LNCAP (cell line): ENCODE measurements around the gene DLX1.

ENCODE experiments used
- TF ChIP-seq, protein P1 (sequence below): fragments of 450-650 bp; IDR thresholded peaks from 2 replicates; pipeline ENCODE4 v1.5.1; 2017; ENCODE audit warnings: mild to moderate bottlenecking

DLX1 gene

DNA sequence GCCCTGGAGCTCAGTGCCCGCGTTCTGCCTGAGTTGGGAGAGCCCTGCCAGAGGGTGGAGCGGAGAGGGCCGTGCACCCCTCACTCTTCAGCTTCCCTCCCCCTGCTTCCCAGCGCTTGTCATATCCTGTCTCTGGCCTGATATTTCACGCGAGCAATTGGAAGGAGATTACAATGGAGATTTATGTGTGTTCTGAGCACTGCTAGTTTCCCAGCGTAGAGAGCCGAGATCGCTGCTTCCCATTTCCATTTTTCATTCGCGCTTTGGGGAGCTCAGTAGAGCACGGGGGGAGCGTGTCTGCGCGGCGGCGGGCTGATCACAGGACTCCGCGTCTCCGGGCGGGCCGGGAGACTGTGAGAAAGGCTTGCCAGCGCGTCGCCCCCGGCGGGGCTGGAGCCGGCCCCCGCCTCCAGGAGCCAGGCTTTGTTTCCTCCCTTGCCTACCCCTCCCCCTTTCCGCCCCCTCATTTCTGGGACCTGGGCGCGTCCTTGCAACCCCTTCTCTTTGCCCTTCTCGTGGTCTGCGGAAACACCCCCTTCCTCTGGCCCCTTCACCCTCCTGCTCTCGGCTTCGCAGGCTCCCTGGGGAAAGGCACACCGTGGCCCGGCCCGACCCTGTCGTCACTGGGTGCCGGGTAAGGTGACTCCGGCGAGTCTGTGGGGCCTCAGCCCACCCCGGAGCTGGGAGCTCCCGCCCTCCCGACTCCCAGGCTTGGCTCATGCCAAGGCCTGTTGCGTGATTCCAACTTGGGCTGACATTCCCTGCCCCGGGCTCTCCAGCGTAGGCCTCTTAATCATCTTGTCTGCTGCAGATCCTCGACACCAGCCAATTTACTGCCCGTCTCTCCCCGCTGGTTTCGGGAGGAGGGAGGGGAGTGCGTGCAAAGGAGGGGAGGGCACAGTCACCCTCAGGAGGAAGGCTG lies 11.6 kb downstream of the DLX1 start:
- TF ChIP-seq, protein P1, sequence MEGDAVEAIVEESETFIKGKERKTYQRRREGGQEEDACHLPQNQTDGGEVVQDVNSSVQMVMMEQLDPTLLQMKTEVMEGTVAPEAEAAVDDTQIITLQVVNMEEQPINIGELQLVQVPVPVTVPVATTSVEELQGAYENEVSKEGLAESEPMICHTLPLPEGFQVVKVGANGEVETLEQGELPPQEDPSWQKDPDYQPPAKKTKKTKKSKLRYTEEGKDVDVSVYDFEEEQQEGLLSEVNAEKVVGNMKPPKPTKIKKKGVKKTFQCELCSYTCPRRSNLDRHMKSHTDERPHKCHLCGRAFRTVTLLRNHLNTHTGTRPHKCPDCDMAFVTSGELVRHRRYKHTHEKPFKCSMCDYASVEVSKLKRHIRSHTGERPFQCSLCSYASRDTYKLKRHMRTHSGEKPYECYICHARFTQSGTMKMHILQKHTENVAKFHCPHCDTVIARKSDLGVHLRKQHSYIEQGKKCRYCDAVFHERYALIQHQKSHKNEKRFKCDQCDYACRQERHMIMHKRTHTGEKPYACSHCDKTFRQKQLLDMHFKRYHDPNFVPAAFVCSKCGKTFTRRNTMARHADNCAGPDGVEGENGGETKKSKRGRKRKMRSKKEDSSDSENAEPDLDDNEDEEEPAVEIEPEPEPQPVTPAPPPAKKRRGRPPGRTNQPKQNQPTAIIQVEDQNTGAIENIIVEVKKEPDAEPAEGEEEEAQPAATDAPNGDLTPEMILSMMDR, result no peak

DNA sequence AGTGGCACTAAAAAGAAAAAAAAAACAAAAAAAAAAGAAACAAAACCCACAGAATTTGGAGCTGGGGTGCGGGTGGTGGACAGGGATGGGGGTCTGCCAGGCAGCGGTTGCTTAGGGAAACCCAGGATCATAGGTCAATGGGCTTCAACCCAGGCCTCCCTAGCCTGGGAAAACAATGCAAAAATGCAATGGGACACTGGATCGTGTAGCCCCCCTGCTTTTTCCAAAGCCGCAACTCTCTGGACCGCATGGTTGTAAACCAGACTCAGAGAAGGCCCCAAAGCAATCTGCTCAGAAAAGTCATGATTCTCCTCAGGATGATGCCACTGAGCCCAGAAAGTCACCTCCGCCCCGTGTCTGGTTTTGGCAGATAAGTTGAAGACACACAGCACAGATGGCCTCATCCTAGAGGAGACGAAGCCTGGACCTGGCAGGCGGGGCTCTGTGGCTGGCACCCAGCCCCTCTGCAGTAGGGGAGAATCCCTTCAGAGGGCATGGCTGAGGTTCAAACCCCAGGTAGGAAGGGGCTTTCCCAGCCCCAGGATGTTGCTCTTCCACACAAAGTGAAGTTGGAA lies 12.3 kb downstream of the DLX1 start:
- TF ChIP-seq, protein P1, result no peak

DNA sequence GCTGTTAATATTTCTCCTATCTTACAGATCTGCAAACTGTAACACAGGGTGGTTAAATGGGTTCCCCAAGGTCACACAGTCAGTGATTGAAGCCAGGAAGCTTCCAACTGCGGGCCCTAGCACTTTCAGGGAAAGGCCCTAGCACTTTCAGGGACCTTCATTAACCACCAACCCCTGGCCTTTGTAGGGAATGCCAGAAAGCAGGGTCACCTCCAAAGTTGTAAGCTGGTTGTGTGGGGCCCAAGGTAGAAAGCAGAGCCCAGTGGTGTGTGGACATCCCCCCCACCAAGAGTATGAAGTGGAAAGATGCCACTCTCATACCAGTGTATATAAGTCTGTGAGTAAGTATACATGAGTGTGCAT lies 13.0 kb downstream of the DLX1 start:
- TF ChIP-seq, protein P1, result no peak

DNA sequence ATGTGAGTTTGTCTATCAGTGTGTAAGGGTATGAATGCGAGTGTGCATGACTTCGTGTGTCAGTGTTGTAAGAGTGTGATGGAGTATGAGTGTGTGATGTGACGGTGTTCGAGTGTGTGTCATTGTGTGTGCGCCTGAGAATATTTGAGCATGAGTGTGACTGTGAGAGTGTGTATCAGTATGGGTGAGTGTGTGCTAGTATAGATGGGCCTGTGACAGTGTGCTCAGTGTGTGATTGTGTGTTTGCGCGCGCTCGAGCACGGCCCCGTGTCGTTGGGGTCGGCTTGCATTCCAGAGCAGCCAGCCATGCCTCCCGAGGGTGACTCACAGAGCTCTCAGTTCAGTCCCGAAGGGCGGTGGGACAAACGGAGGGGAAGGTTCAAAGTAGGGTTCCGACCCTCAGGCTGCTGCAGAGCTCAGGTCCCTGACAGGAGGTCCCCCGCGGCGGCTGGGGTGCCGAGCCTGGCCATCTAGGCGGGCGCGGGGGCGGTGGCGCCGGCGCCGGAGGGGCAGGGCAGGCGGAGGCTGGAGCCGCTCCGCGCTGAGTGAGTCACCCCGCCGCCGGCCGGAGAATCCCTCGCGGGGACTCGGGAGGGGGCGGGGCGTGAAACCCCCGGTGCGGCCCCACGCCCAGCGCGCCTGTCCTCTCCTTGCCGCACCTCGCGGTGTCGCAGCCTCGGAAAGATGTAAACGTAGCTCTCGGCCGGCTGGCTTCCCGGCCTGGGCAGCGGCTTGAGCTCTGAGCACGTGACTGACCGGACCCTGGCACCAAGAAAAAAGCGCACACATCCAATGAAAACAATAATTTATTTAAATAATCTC lies 13.6 kb downstream of the DLX1 start:
- TF ChIP-seq, protein P1, result no peak

DNA sequence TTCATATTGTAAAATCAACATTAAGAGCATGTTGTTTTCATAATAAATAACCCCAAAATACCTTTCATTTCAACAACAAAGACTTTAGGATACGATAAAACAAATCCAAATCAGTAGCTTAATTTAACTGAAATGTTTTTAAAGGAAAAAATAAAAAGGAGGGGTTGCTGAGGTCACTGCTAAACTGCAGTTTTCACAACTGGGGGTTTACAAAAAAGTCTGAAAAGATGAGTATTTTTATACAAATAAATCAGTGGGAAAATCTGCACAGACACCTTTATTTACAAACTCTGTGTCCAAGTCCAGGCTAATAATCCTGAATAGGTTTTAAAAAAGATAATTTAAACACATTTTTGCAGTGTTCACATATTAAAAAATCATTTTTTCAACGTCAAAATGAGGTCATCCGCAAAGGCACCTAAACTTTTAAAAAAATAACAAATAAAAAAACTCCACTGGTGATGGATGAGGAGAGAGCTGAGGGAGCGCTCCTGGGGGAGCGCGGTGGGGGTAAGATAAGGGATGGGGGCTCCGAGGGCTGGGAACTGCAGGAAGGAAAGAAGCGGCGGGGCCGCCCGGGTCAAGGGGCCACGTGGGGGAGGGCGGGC lies 14.3 kb downstream of the DLX1 start:
- TF ChIP-seq, protein P1, result no peak

DNA sequence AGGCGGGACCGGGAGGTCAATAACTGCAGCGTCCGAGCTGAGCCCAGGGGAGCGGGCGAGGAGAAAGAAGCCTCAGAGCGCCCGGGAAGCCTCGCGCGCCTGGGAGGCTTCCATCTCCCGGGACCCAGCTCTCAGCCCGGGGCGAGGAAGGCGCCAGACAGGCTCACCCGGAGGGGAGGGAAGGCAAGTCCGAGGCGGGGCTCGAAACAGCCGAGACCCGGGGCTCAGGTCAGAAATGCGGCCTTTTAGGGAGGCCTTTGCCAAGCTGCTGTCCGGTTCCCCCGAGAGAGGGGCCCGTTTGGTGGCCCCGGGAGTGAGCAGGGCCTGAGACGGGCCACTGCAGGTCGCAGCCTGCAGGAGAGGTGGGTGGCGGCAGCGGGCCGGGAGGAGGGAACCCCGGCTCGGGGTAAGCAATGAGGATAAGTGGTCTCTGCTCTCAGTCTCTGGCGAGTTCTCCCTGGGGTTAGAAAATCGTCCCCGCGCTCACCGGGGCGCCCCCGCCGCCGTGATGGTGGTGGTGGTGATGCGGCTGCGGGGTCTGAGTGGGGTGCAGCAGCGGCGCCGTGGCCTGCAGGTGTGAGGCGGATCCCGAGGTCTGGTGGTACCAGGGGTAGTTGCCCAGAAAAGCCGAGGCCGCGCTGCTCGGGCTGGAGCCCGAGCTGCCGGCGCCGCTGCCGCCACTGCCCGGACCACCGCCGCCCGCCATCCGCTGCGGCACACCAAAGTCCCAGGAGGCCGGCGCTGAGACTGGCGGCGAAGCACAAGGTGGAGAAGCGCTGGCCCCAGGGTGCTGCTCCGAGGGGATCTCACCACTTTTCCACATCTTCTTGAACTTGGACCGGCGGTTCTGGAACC lies 15.0 kb downstream of the DLX1 start:
- TF ChIP-seq, protein P1, result no peak
